ENCODE results near the gene UBR7.

Gene UBR7

DNA sequence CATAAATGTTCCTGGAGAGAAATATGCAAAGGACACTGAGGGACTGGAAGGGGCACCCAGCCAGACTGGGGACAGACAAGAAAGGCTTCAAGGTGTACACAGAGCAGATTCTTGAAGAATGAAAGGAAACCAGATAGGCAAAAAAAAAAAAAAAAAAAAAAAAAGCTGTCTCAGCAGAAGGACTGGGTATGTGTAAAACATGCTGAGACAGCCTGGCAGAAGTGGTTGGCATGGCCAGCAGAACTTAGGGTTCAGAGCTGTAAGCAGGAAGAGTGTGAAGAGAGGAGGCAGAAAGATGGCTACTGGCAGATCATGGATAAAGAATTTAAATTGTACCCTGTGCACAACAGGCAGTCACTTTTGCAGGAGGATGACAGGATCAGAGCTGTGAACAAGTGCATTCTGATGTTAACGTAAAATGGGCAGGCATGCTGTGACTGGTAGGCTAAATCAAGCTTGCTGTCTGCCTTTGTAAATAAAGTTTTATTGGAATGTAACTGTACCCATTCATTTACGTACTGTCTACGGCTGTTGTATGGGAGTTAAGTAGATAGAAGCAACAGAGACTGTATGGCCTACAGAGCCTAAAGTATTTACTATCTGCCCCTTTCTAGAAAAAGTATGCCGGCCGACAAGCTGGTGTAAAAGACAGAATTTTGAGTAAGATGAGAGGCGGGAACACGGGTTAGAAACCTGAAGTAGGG is 42.2 kb downstream of the UBR7 start:
- DNase-seq (ENCODE audit: low read depth in 2 of 2), result no peak

DNA sequence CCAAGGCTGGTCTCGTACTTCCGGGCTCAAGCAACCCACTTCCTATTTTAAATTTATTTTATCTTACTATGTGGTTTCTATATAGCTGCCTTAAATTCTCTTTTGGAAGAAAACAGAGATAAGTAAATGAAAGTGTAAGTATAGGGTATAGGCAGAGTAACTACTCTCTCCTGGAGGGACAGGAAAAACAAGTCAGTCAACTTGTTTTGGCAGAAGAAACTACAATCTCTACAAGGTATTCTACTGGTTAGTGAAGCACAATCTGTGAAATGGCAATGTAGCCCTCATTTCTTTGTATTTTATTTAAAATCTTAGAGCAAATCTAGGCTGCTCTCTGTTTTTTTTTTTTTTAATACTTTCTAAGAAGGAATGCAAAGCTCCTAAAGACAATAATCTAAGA is 55.4 kb downstream of the UBR7 start:
- no peak for DNase-seq (ENCODE audit: low read depth in 2 of 2)

DNA sequence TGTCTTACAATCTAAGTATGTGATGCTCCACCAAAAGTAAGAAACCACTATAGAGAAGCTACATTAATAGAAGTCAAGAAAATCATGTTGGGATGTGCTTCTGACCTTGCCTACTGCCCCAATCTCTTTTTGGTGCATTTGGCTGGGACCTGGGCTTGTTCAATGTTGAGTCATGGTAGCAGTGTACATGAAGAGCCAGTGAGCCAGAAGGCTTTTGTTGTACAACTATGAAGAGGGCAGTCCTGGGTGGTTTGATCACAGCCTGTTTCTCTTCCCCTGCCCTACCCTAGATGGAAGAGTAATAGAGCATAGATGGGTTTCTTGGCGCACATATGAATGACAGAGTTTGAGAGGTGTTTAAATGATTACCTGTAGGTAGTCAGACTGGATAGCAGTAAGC is 56.4 kb downstream of the UBR7 start:
- DNase-seq (ENCODE audit: low read depth in 2 of 2), result no peak

DNA sequence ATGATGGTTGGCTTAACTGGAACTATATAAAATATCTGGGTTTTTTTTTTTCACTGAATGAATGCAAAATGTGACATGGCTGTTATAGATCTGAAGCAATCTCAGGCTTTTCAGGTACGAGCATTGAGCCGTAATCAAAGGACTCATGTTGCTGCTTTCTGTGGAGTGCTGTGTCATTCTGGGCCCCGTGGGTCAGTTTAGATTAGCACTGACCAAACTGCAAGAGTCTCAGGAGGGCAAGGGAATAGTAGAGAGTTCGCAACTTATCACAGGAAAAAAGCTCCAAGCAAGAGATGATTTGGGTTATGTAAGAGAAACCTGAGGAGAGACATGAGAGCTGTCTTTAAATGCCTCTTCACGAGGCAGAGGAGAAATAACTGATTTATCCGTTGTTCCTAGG is 59.1 kb downstream of the UBR7 start:
- no peak for DNase-seq (ENCODE audit: low read depth in 2 of 2)

DNA sequence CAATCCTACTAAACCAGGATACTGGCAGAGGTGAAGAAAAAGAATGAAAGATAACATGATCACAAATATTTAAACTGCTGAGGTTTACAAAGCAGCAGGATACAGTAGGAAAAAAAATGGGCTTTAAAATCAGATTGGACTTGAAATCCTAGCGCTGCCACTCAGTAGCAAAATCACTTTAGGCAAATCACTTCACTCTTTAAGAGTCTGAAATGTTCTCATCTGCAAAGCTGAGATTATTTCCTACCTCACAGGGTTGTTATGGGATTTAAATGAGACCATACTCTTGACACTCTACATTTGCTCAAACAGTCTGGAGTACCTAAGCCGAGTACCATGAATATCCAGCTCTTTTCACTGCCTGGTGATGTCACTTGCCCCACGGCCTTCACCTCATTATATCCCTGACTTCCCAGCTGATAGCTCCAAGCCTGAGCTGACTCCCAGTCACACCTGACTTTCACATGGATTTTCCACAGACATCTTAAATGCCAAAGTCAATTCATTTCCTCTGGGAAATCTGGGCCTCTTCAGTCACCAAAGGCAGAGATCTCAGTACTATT is 60.2 kb downstream of the UBR7 start:
- DNase-seq (ENCODE audit: low read depth in 2 of 2), result no peak

DNA sequence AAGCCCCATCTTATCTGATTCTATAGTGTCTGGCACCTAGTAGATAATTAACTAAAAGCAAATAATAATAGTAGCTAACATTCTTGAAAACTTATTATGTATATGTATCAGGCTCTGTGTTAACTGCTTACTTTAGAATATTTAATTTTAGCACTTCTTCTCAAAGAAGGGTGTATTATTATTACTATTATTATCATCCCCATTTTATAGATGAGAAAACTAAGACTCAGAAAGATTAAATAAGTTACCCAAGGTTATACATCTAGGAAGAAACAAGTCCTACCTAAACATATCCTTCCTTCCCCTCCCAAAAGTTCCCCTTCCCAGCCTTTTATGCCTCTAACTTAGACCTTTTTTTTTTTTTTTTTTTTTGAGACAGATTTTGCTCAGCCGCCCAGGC is 61.4 kb downstream of the UBR7 start:
- no peak for DNase-seq (ENCODE audit: low read depth in 2 of 2)

DNA sequence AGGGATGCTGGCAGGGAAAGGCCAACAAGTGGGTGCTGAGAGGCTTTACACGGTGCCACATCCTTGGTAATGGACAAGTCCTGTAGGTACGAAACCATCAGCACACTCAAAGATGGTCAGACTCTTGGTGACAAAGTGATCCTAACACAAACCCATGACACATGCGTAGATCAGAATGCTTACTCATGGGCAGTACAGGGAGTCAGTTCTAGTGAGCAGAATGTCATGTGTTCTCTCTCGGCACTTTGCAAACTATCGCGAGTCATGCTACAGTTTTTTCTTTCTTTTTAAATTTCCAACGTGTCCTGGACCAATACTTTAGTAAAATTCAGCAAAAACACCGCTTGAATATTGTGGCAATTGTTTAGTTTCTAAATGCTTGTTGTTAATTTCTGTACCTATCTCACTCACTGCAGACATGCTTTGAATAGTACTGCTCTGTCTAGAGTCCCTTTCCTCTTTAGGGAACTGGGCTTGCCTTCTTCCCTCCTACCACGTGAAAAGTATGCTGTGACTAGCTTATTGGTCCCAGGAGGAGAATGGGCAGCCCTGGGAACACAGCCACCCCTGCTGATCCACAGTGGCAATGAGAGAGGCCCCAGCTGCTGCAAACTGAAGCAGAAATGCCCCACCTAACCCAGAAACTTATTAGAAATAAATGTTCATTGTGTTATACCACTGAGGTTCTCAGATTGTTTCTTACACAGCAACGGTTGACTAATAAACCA is 62.4 kb downstream of the UBR7 start:
- no peak for DNase-seq (ENCODE audit: low read depth in 2 of 2)

DNA sequence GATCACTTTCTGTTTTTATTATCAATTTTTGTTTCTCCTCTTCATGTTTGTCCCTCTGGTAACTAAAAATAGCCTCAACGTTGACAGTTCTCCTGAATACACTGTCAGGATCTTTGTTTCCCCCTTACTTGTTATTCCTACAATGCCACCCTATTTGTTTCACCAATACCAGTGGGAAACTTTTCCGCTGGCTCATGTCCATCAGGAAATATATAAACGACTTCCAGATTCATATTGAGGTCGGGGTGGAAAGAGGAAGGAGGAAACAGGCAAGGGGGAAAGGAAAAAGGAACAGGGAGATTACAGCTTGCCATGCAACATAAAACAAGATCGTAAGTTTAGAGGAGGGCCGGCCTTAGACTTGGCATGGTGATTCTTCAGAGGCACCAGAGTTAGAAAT is 64.1 kb downstream of the UBR7 start:
- DNase-seq (ENCODE audit: low read depth in 2 of 2), result no peak

DNA sequence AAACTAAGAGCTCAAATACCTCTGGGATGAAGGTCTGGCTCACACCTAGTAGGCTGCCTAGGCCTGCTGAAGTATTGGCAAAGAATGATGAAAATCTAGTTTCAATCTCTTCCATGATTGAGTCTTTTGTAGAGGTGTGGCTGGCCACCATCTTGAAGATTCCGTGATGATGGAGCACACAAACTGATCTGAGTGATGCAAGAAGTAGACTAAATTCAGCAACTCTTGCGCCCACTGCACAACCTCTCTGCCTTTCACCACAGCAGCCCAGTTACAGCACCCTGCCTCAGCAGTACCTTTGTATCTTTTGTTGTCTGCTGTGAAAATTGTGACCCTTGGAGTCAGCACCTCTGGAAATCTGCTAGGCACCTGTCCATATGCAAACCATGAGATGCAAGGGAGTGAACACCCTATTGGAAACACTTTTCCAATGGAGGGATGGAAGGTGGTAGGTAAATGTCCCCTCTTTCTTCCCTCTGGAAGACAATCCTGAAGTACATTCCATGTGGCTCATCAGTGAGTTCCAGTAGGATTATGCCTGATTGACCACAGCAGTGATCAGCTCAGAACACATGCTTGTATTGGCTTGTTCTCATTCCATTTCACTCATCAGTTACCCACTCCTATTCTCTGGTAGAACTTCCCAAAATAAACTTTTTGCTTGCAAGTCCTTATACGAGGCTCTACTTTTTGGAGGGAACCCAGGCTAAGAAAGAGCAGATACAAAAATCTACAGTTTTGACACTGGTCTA is 67.2 kb downstream of the UBR7 start:
- DNase-seq (ENCODE audit: low read depth in 2 of 2), result no peak

DNA sequence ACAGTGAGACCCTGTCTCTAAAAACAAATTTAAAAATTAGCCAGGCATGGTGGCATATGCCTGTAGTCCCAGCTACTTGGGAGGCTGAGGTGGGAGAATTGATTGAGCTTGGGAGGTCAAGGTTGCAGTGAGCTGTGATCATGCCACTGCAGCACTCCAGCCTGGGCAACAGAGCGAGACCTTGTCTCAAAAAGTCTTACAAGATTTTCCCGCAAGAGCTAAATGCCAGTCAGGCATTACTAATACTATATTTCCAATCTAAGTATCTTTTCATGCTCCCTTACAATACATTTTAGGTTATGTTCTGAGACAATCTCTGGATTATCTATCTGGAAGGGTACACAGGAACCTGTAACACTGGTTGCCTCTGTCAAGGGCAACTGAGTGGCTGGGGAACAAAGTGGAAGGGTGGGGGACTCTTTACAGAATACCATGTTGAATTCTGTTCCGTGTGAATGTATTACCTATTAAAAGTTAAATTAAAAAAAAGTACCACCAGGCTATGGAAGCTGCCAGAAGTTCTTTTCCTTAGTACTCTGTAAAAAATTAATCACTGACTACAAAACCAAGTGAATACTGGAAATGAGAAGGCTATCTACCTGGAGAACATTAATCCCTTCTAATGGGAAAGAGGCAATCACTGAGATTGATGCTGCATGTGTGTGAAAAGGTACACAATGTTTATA is 69.1 kb downstream of the UBR7 start:
- no peak for DNase-seq (ENCODE audit: low read depth in 2 of 2)

All from stimulated activated CD4-positive, alpha-beta T cell treated with anti-CD3 and anti-CD28 coated beads, Interleukin-1b, Interleukin-23, amount 100 ng/mL, for 1 hour (primary cell).